GM19372 (cell line): ENCODE measurements around the gene PDZD7.

ENCODE experiments used
- ATAC-seq: cut with Tn5 transposase; IDR thresholded peaks from one replicate; pipeline ENCODE4 v1.9.1; 2021; ENCODE audit warnings: mild to moderate bottlenecking, low read depth, moderate library complexity; ENCODE audit not compliant: unreplicated experiment

Gene PDZD7

DNA sequence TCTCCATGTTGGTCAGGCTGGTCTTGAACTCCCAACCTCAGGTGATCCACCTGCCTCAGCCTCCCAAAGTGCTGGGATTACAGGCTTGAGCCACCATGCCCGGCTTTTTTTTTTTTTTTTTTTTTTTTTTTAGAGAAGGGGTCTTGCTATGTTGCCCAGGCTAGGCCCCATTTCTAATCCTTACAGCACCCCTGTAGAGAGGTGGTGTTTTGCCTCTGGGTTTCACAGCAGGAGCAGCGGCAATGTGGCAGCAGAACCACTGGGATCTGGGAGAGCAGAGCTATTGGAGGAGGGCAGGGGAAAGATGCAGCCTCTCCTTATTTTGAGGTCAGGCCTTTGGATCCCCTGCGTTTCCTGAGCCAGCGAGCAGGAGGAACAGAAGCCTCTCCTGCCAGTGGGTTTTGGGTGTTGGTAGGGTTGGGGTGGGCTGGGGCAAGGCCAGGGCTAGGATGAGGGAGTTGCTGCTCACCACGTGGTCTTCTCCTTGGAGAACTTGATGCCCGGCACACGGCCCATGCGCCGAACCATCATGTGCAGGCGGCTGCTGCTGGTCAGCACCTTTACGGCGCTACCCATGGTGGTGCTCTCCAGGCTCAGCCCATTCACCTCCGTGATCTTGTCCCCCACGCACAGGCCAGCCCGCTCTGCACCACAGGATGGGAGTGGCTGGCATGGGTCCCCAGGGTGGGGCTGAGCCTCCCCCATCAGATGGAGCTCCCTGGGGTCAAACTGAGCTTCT, 7.8 kb downstream of the PDZD7 start:
- no peak for ATAC-seq

DNA sequence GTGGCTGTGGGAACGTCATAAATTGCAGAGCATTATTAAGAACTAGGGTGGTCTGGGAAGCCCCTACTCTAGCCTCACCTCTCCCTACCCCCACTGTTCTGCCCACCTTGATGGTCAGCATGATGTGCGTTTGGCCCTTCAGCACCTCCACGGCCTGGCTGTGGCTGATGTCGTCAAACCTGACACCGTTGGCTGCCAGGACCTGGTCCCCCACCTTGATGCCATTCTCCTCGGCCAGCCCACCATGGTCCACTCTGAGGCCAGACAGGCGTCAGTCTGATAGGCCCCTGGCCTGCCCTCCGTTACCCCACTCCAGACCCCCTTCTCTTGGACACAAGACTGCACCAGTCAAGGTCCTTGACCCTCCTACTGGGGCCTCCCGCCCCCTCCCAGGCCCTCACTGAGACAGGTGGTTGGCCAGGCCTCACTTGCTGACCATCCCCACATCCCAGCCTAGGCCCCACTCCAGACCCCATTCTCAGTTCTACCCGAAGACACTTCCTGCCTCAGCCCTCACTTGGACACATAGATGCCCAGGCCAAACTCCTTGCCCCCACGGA, 9.2 kb downstream of the PDZD7 start:
- no peak for ATAC-seq

DNA sequence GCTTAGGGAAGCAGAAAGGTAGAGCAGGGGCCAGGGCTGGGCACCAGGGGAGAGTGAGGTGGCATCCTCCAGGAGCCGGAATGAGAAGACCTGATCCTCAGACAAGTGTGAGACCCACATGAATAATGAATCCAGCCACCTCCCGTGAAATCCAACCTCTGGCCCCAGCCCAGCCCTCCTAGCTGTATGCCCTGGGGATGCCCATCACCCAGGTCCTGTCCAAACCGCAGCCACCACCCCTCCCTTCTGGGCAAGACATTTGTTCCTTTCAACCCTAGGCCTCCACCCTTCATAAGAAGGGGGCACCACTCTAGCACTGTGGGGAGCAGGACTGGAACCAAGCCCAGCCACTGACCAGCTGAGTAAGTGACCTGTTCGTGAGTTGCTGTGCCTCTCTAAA, 9.7 kb downstream of the PDZD7 start:
- no peak for ATAC-seq

DNA sequence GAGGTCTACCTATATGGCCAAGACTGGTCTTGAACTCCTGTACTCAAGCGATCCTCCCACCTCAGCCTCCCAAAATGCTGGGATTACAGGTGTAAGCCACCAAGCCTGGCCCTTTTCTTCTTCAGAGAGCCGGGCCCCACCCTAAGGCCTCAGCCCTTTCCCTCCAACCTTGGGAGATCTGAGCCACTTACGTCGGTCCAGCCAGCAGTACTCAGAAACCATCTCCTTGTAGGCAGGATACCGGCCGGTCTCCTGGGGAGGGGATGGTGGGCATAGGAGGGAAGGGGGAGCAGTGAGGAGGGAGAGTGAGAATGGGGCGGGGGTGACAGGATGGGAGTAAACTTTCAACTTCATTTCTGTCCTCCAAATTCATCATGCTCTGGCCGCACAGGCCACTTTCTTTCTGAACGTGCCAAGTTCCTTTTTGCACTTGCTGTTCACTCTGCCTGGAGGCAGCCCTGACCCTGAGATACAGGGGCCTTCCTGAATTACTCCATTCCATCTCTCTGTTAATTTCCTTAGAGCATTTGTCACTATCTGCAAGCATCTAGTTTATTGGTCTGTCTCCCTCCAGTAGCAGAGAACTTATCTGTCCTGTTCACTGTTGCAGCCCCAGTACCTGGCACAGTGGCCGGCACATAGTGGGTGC, 10.4 kb downstream of the PDZD7 start:
- ATAC-seq, result no peak

- ATAC-seq, result no peak
These were observed 11.6 kb downstream of the PDZD7 start for GRCh38 chr10:101019440-101019703.

GRCh38 chr10:101018600-101019439, 12.1 kb downstream of the PDZD7 start:
- ATAC-seq, result no peak

- no peak for ATAC-seq
These were observed 12.8 kb downstream of the PDZD7 start for GRCh38 chr10:101018118-101018599.

DNA sequence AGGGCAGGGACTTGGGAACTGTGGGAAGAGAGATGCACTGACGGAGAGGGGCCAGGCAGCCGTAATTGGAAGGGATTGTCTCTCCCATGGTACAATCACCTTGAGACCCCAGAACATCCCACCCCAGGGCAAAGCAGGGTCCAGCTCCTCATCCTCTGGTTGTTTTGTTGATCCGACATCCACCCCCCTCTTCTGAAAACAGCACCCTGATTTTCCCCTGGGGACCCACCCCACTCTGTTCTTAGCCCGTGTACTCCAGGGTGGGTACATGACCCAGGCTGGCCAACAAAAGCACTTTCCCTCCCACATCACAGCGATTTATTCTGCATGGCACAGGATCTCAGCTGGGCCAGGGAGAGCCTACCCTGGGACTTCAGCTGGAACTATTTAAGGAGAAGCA, 14.1 kb downstream of the PDZD7 start:
- ATAC-seq, result no peak

DNA sequence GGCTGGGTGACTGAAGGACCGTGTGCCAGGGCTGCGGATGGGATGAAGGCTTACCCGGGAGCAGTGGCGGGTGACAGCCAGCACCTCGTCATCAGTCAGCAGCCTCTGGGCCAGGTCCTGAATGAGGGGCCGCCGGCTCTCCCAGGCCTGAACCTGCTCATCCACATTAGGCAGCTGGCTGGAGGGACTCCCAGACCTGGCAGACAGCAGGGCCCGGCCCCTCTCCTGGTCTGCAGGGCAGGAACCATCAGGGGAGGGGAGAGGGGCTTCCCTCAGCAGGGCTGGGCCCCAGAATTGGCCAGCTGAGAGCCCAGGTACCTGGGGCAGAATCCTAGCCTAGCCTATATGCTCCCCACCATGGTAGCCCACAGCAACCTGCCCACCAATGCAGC, 15.4 kb downstream of the PDZD7 start:
- ATAC-seq, result no peak

DNA sequence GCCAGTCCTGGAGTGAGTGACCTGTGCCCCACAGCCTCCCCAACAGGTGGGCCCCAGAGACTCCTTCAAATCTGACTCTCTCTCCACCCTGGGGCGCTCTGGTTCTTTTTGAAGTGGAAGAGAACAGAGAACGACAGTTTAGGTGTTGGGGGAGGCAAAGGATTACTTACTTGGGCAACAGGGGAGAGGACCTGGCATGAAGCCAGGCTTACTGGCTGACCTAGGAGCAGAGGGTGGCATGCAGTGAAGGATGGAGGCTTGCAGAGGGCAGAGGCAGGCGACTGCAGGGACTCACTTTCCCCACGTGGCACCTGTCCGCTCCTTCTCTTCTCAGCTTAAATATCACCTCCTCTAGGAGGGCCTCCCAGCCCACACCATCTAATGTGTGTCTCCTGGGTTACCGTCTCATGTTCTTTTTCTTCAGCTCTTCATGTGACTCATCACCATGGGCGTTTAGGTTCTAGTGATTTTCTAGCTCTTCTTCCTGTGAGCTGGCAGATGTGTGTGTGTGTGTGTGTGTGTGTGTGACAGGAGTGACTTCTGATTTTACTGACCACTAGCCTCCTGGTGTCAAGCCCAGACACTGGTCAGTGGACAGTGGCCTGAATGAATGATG, 15.9 kb downstream of the PDZD7 start:
- no peak for ATAC-seq

- peak; percentile 48 for ATAC-seq
These were observed 16.6 kb downstream of the PDZD7 start for GRCh38 chr10:101014230-101014884.

DNA sequence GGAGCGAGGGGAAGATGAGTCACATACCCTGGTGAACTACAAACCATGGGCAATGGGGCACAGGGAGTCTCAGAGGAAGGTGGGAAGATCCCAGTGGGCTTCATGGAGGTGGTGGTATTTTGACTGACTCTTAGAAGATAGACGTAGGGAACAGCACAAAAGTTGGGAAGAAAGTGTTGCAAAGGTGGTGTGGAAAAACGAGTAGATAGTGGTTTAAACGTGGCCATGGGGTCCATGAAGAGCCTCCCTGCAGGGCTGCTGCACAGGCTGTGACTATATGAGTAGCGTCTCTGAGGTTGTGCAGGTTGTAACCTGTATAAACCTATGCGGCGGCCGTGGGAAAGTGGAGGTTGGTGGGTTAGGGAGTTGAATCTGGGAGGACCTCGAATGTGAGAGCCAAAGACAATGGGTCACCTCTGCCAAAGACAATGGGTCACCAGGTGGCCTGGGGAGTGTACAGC, 17.5 kb downstream of the PDZD7 start:
- no peak for ATAC-seq

DNA sequence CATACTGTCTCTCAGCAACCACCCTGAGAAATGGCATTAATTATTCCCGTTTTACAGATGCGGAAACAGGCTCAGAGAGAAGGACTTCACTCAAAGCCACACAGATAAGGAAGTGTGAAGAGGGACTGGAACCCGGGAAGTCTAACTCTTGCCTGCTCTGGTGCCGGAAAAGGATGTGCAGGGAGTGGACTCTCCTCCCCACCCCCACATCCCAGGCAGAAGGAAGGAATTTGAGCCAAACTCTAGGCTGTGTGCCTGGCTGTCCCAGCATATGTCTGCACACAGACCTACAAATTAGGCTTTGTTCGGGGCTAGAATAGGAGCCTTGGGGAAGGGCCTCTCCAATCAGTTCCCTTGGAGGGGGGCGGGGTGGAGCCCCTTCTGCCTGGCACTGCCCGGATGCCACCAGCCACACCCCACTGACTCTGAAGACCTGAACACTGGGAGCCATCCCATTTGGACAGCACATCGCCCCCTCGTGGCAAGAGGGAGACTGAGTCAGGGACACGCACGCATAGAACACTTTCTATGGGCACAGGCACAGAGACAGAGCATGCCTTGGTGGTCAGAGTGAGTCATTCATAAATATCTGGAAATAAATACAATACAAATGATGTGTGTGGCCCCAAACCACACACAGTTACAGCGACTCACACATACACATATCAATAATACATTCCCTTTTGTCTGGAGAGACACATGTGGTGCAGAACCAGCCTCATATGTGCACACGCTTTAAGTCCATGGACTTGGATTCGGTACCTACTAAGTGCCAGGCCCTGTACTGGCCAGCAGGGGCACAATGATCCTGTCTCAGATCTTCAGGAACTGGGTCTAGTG, 18.2 kb downstream of the PDZD7 start:
- peak; percentile 76 for ATAC-seq

GRCh38 chr10:101011517-101012423, 19.2 kb downstream of the PDZD7 start:
- no peak for ATAC-seq

- no peak for ATAC-seq
These were observed 20.6 kb downstream of the PDZD7 start for GRCh38 chr10:101010329-101010728.

- no peak for ATAC-seq
These were observed 22.0 kb downstream of the PDZD7 start for GRCh38 chr10:101008823-101009423.

DNA sequence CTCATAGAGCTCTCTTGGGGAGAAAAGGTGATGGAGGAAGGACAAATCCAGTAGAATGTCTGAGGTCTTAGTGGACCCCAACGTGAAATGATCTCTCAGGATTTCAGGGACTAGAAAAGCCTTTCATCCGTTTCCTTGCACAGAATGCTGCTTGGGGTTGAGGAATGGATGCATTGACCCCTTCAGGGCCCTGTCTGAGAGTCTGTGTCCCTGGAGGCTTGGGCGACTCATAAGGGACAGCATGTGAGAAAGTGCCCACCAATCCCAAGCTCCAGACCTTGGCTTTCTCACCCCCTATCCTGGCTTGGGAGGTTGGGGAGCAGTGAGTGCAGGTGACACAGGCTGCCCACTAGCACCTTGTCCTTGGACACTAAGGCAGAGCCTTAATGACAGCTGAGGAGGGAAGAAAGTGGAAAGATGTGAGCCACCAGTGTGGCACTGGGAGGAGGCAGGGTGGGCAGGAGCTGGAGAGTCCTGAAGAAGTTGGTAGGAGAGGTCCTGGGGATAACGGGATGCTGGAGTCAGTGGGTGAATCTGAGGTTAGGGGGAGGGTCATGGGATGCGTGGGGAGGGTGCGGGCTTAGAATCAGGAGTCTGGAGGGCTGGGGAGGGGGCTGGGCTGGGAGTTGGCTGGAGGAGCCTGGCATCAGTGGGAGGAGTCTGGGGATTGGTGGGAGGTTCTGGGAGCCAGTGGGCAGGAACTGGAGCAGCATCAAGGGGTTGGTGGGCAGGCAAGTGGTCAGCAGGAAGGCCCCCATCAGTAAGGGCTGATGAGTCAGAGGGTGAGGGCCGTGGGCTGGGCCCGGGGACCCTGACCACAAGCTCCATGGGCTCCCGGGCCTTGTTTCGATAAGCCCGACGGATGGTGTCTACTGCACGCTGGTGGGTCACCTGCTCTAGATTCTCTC, 22.8 kb downstream of the PDZD7 start:
- no peak for ATAC-seq
